ENCODE results near the gene GTPBP1.

The GTPBP1 gene

DNA sequence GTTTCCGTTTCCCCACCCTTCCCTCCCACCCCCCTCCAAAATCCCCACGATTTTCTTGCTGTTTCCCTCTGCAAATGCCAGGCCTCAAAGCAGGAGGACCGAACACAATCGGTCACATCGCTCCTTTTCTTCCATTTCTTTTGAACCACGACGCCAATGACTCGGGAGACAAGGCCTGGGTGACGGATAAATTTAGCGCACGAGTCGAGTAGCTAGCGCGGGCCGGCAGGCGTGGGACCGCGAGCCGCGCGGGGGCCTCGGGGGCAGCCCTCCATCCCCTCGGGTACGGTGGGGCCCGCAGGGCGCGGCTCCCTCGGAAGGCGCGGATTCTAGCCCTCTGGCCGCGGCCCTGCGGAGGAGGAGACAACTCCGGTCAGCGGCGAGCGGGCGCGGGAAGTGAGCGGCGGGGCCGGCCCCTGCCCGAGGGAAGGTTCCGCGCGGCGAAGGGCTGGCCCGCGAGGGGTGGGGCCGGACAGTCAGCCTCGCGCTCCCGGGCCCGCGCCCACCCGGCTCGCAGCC is 5.4 kb upstream of the GTPBP1 start:
- in situ Hi-C loops (cut with MboI; ENCODE audit: low pct_unique_long_range_greater_than_20kb, low sequenced_read_pairs), result no loop called here
- DNase-seq, result no peak

DNA sequence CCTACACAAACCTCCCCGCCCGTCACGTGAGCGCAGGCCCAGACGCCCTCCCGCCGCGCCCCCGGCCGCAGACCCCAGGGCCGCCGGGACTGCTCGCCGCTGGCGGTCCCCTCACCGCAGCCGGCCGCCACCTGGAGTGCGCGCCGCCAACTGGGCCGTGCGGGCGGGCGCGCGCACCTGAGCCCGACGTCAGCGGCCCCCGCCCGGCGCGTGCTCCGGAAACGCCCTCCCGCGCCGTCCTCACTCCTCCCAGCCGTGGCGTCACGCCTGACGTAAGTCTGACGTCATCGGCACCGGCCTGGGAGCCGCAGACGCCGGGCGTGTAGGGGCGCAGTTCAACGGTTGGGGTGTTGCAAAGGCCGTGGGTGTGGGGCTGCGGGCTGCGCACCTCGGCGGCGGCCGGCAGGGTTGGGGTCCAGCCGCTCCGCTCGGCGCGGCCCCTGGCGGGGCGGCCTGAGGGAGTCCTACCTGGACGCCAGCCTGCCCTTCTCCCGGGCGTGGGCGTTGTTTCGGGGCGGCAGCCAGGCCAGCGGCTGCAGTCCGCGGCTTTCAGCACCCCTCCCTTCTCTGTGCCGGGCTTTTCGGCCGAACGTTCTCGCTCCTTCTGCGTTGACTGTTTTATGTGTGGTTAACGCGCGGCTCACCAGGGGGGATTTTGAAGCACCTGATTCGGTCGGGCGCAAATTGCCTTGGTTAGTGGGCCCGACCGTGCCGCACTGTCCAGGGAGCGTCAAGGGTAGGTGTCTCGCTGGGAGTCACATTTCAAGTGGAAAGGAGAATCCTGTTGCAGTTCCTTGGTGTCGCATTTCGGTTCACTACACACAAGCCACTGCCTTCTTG is 4.7 kb upstream of the GTPBP1 start, which contains the start of gene JOSD1:
Gene JOSD1, minus strand, starts transcription at position 155 of the 840 bp plus-strand sequence. CDS start 956 bp downstream, outside the sequence.
- in situ Hi-C loops (cut with MboI; ENCODE audit: low pct_unique_long_range_greater_than_20kb, low sequenced_read_pairs), result no loop called here

DNA sequence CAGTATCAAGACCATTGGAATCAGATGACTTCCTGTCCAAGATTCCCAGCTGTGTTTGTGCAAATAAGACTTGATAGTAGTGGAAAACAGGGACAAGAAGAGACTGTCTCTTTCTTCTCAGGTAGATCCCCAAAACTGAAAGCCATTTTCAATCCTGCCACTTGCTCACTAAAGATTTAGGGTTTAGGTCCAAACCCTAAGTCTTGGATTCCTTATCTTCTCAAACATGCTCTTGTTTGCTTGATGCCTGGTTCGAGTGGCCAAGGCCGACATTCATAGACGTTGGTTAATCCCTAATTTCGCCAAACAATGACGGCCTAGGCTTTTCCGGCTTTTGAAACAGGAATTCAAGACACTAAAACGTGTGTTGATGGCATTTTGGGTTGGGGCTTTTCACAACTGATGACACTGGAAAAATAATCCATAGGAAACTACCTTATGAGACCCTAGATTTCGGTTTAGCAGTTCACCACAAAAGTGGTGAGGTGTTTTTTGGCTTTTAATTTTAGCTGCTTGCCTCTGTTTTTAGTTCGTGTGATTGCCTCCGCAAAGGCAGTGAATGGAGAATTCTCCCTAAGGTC is 1.0 kb upstream of the GTPBP1 start:
- in situ Hi-C loops (cut with MboI; ENCODE audit: low pct_unique_long_range_greater_than_20kb, low sequenced_read_pairs), result no loop called here
- DNase-seq, result no peak

More for the DNA sequence above, 4.7 kb upstream of the GTPBP1 start, which contains the start of gene JOSD1:
- peak; percentile 93 for DNase-seq

DNA sequence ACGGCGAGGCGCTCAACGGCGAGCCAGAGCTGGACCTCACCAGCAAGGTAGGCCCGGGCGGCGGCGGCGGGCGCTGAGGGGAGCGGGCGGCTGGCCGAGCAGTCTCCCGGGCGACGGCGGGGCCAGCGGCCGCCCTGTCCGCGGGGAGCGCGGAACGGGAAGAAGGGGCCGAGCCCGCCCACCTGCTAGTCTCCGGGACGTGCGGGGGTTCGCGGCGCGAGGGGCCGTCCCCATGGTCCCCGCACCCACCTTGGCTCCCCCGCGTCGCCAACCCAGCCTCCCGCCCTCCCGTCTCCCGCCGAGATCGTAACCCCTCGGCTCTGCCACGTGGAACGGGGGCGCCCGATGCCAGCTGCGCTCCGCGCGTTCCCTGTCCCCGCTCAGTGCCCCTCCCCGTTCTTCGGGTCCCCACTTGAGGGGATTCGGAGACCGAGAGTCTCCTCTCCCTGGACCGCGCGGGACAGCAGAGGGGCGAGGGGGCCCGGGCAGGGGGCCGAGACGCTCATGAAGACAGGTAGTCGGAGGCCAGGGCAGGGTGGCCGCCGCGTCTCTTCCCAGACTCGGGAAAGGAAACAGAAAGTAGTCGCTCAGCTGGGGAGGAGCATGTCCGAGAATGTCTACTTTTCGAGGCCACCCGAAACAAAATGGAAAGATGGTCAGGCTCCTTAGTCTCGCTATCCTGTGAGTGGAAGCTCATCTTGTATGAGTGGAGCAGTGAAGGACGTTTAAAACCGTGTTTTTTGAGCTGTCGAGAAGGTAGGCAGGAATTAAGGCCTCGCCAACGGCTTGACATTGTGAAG is 557 bp downstream of the GTPBP1 start:
- DNase-seq, result peak; percentile 29
- in situ Hi-C loops (cut with MboI; ENCODE audit: low pct_unique_long_range_greater_than_20kb, low sequenced_read_pairs), result no loop called here

DNA sequence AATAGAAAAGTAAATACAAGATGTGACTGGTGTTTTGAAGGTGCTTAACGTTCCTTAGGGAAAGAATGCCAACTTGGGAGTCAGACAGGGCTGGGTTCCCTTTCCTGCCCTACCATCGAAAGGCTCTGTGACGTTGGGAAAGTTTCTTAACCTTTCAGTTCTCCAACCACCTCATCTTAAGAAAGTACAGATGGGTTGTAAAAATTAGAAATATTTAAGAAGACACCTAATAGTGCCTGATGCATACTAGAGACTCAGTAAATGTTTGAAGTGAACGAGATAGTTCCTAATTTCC is 1.1 kb downstream of the GTPBP1 start:
- no peak for DNase-seq
- in situ Hi-C loops (cut with MboI; ENCODE audit: low pct_unique_long_range_greater_than_20kb, low sequenced_read_pairs), result no loop called here

DNA sequence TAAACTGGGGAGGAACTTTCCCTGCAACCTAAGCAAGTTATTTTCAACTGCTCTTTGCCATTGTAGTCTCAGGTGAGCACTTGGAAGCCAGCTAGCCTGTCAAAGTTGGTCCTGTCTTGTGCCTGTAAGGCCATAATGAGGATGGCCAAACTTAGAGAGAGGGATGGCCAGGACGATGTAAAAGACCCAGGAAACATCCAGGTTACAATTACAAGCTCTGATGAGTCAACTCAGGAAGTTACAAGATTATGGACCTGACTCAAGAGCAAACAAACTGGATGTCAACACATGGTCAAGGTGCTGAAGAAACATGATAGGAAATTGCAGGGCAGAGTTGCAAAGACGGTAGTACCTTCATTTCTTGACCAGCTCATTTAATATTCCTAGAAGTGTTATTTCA is 1.6 kb downstream of the GTPBP1 start:
- no peak for DNase-seq

DNA sequence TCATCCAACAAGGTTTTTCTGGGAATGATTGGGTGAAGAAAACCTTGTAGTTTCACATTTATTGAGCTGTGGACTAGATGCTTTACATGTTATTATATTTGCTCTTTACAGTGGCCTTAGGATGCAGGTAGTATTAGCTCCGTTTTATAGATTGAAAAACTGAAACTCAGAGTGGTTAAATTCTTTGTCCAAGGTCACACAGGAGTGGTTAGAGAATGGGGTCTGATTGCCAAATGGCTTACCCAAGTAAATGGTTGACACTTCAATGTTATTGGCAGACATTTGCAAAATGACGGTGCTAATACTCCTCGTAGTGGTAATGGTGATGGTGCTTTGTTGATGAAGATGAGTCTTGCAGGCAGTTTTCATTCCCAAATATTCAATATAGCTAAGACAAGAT is 2.2 kb downstream of the GTPBP1 start:
- in situ Hi-C loops (cut with MboI; ENCODE audit: low pct_unique_long_range_greater_than_20kb, low sequenced_read_pairs), result no loop called here

More for the DNA sequence above, 1.6 kb downstream of the GTPBP1 start:
- in situ Hi-C loops (cut with MboI; ENCODE audit: low pct_unique_long_range_greater_than_20kb, low sequenced_read_pairs), result no loop called here

DNA sequence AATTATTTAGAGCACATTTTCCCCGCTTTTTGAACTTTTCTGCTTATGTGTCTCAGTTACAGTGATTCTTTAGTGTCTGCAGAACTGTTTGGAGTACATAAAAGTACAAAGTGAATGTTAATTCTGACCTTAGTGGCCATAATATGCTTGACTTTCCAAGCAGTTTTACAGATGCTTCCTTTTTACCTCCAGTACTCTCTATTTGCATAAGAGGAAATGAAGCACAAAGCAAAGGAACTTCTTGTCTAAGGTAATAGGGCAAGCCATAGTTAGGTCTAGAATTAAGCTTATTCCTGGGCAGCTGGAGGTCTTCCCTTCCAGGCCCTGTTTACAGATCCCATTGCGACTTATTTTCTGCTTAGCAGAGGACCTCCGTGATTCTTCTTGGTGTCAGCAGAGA is 3.6 kb downstream of the GTPBP1 start:
- DNase-seq, result no peak
- in situ Hi-C loops (cut with MboI; ENCODE audit: low pct_unique_long_range_greater_than_20kb, low sequenced_read_pairs), result no loop called here

More for the DNA sequence above, 2.2 kb downstream of the GTPBP1 start:
- no peak for DNase-seq

DNA sequence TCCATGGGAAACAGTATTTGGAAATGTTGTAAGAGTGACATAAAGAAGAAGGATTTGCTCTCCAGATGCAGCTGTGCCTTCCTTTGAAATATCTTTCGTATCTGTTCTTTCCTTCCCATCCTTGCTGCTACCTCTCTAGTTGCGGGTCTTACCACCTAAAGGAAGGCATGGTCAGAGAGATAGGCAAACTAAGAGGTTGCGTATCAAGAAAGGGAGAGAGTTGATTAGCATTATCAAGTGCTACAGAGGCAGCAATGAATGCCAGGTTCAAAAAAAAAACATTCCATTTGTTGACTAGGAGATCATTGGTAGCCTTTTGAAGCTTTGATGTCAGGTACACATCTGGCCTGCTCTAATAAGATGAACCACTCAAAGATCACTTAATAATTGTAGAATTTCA is 4.6 kb downstream of the GTPBP1 start:
- DNase-seq, result no peak
- in situ Hi-C loops (cut with MboI; ENCODE audit: low pct_unique_long_range_greater_than_20kb, low sequenced_read_pairs), result no loop called here

DNA sequence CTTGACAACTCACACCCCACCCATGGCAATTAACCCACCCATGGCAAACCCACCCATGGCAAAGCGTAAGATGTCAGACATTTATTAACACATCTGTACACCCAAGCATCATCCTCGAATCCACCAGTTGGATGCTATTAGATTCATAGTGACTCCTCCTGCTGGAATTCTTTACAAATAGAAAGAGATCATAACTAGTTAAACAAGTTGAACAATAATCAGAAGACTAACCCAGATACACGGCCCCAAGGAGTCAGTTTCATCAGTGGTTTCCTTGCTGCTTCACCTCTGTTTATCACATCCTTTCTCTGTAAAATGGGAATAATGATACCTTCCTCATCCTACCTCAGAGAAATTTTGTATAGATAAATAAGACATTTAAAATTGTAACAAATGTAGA is 5.1 kb downstream of the GTPBP1 start:
- in situ Hi-C loops (cut with MboI; ENCODE audit: low pct_unique_long_range_greater_than_20kb, low sequenced_read_pairs), result no loop called here

DNA sequence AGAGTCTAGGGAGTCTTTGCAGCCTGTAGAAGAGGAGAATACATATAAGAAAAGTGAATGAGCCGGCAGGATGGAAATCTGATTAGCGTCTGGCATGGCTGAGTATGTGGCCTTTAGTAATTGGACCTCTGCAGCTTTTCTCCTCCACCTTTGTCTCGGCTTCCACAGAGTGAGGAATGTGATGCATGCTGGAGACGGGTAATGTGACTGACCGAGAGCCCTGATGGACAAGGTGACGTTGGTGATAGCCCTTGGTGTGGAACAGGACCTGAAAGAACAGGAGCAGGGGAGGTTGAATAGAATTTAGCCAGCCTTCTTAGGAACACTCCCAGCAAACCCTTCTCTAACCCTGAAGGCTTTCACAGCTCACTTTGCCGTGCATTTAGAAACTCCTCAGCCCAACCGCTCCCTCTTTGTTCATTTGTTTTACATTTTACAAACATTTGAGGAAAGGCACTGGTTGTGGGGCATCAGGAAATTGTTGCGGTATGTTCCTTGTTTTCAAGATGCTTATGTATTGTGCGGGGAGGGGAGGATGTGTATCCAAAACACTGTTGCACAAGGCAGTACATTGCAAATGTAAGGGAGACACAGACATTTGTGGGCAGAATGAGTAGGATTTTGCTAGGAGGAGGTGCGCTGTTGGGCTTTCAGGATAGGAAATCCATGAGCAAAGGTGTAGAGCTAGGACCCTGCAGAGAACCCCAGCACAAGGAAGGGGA is 6.9 kb downstream of the GTPBP1 start:
- DNase-seq, result no peak
- in situ Hi-C loops (cut with MboI; ENCODE audit: low pct_unique_long_range_greater_than_20kb, low sequenced_read_pairs), result no loop called here

More for the DNA sequence above, 5.1 kb downstream of the GTPBP1 start:
- no peak for DNase-seq

DNA sequence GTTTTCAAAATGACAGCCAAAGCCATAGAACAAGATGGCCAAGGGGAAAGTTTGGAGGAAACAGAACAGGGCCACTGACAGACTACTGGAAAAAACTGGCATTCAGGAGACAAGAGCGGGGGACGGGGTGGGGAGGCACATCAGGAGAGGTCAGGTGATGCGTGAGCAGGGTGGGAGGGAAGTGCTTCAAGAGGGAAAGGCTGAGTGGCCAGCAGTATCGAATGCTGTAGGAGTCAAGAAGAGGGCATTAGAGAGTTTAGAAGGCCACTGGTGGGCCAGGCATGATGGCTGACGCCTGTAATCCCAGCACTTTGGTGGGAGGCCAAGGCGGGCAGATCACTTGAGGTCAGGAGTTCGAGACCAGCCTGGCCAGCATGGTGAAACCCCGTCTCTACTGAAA is 8.2 kb downstream of the GTPBP1 start:
- in situ Hi-C loops (cut with MboI; ENCODE audit: low pct_unique_long_range_greater_than_20kb, low sequenced_read_pairs), result no loop called here
- no peak for DNase-seq

DNA sequence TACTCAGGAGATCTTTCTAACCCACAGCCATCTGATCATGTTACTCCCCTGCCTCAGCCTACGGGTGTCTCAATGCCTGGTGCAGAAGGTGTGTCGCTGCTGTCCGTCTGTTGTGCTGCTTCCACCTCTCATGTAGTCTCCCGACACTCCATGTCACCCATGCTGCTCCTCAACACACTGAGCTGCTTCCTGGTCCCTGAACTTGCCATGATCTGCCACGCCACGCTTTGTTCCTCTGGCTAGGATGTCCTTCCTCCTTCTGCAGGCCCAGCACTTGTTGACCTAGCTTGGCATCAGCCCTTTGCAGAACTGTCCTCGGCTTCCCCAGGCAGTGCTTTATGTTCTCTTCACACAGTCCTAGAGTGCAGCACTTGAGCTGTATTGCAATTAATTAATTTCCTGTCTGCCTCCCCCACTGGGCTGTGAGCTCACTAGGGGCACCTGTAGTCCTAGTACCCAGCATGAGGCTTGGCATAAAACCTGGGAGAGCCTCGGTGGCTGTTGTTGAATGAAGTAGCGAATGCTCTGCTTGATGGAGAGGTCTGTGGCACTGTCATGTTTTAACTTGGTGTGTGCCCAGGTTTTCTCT is 9.5 kb downstream of the GTPBP1 start:
- no peak for DNase-seq
- in situ Hi-C loops (cut with MboI; ENCODE audit: low pct_unique_long_range_greater_than_20kb, low sequenced_read_pairs), result no loop called here

DNA sequence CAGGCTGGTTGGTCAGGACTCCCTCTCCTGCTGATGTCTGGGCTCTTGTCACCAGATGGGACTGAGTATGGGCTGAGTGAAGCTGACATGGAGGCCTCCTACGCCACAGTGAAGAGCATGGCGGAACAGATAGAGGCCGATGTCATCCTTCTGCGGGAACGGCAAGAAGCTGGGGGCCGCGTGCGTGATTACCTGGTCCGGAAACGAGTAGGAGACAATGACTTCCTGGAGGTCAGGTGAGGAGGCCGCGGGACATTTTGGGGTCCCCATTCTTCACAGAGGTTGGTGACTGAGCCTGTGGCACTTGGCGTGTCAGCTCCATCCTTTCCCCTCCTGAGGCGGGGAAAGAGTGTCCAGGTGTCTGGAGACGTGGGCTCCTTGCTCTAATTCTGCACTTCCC is 10.1 kb downstream of the GTPBP1 start:
- DNase-seq, result no peak
- in situ Hi-C loops (cut with MboI; ENCODE audit: low pct_unique_long_range_greater_than_20kb, low sequenced_read_pairs), result no loop called here

DNA sequence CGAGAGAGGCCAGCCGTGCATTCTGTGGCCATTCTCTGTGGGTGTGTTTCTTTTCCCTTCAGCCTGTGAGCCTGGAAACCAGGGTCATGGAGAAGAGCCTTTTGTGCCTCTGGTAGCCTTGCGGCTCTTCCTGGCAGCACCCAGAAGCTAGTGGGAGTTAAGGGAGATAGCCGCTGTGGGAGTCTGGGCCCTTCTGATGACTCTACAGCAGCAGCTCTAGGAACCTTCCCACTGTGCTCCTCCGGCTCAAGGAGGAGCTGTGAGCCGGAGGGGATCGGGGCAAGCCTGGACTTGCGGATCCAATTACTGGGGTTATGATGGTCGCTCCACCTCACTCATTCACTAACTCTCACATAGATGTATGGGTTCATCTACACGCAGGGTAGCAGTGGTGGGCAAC is 10.5 kb downstream of the GTPBP1 start:
- no peak for DNase-seq
- in situ Hi-C loops (cut with MboI; ENCODE audit: low pct_unique_long_range_greater_than_20kb, low sequenced_read_pairs), result no loop called here

DNA sequence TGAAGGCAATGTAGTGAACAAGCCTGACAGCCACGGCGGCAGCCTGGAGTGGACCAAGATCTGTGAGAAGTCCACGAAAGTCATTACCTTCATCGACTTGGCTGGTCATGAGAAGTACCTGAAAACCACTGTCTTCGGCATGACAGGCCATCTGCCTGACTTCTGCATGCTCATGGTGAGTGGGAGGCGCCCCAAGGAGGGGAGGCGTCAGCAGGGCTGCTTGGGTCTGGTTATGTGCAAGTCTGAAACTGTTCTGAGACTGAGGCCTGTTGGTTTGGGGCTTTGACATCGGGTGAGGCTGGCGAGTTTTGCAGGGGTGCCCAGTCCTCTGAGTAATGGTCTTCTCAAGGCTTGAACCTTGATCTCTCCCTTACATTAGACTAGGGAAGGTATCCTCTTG is 11.1 kb downstream of the GTPBP1 start:
- DNase-seq, result no peak
- in situ Hi-C loops (cut with MboI; ENCODE audit: low pct_unique_long_range_greater_than_20kb, low sequenced_read_pairs), result no loop called here

DNA sequence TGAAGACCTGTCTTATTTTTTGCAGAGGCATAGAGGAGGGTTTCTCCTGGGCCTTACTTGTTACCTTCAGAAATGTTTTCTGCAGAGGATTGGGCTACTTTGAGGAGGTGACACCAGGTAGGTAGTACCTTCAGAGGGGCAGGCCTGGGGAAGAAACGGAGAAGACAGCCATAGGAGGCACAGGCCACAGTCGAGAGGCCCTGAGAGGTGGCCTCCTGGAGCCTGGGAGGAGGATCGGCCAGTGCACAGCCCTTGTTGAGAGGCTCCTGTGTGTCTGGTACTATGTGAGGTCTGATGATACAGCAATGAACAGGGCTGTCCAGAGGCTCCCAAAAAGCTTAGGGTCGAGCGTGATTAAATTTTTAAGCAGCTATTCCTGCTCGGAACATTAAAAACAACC is 11.5 kb downstream of the GTPBP1 start:
- in situ Hi-C loops (cut with MboI; ENCODE audit: low pct_unique_long_range_greater_than_20kb, low sequenced_read_pairs), result no loop called here
- no peak for DNase-seq

DNA sequence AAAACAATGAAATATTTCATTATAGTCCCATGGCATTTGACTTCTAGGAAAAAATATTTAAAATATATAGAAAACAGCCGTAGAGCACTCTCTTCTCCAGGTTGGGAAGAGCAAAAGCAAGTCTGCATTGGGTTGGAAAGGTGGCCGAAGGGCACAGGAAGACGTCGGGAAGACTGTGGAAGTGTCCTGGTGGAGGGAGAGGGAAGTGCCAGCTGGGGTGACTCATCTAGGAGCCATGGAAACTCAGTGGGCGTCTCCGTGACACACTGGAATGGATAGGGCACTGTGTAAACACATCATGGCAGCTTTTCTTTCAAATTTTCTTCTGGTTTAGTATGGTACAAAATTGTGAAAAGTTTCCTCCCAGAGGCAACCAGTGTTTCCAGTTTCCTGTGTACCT is 12.7 kb downstream of the GTPBP1 start:
- in situ Hi-C loops (cut with MboI; ENCODE audit: low pct_unique_long_range_greater_than_20kb, low sequenced_read_pairs), result no loop called here
- DNase-seq, result no peak

DNA sequence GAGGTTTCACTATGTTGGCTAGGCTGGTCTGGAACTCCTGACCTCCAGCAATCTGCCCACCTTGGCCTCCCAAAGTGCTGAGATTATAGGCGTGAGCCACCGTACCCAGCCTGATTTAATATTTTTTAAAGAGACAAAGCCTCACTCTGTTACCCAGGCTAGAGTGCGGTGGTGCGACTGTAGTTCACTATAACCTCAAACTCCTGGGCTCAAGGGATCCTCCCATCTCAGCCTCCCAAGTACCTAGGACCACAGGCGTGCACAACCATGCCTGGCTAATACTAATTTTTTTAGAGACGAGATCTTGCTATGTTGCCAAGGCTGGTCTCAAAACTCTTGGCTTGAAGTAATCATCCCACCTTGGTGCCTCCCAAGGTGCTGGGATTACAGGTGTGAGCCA is 13.5 kb downstream of the GTPBP1 start:
- in situ Hi-C loops (cut with MboI; ENCODE audit: low pct_unique_long_range_greater_than_20kb, low sequenced_read_pairs), result no loop called here
- no peak for DNase-seq

Data from KBM-7 (cell line).